Right lung (tissue), 10 donors: Measurements from ENCODE around the gene SEPTIN14. TPM values are rescaled to one million over a fixed set of nuclear protein-coding genes. Genes with fewer than 3 reads are reported as not detected.
"Not testable (repeated sequence)": the region's sequence is repeated elsewhere in the genome, so short reads cannot be mapped to it uniquely, and the experiment has no call there.

Experiments
- DNase-seq, 2 donors: peaks; one replicate each; pipeline ENCODE4 v3.0.0-alpha.2; 2013
- long read RNA-seq, 8 donors: transcript quantifications; one replicate each; lab custom pipeline, GENCODE V29; 2026
- polyA plus RNA-seq, 5 donors: library from polyadenylated mRNA; unstranded; fragments of 120-200 nt; gene quantifications; one replicate each; pipeline versions ENCODE4 v1.2.1 to v1.2.3, GENCODE V29; 2013; ENCODE audit warnings: inconsistent platforms in 1 of 5, low replicate concordance in 1 of 5; ENCODE audit not compliant: insufficient read length in 5 of 5, insufficient read depth in 1 of 5

Gene SEPTIN14
- polyA plus RNA-seq, result under 1 TPM; 0.38 to 0.75 (median 0.70) TPM
- long read RNA-seq, donor 1, result 0 reads
- long read RNA-seq, donor 2, result 0 reads
- long read RNA-seq, donor 3, result 0 reads
- long read RNA-seq, donor 4, result 0 reads
- long read RNA-seq, donor 5, result 0 reads
- long read RNA-seq, donor 6, result 0 reads
- long read RNA-seq, donor 7, result 0 reads
- long read RNA-seq, donor 8, result 0 reads

DNA sequence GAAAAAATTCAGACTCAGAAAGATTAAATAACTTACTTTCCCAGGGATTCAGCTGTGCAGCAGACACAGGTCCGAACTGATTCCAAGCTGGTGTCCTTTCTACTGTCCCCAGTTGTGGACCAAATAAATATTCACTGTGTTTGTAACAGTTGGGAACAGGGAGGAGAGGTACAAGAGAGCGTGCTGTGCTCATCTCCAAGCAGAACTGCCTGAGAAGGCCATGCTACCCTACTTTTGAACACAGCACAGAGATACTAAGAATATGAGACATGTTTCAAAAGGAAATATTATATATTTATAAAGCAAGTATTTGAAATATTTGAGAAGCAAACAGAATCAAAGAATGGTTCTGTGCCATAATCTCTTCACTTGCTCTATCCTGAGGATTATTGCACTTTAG, at the start of gene SEPTIN14:
Gene SEPTIN14, minus strand, starts transcription at position 101 of the 400 bp plus-strand sequence. CDS start 756 bp downstream, outside the sequence.
- not testable (repeated sequence) for DNase-seq

DNA sequence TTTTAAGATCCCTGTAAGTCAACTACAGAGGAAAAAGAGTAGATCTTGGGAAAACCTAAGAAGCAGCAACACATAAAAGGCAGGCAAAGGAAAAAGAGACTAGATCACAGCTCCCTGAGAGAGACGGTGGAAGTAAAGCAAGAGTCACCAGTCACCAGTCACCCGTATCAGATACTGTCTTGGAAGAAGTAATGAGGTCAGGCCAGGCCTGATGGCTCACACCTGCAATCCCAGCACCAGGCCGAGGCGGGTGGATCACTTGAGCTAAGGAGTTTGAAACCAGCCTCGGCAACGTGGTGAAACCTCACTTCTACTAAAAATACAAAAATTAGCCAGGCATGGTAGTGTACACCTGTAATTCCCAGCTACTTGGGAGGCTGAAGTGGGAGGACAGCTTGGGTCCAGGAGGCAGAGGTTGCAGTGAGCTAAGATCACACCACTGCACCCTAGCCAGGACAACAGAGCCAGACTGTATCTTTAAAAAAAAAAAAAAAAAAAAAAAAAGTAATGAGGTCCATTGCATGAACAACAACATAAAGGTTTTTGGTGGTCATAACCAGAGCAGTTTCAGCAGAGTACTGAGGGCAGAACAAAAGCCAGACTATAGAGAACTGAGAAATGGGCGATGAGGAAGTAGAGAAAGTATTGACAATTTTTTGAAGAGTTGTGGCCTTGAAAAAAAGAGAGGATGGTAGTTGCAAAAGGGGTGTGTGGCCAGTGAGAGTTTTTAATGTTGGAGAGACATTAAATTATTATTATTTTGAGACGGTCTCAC, 41.6 kb upstream of the SEPTIN14 start:
- no peak for DNase-seq

DNA sequence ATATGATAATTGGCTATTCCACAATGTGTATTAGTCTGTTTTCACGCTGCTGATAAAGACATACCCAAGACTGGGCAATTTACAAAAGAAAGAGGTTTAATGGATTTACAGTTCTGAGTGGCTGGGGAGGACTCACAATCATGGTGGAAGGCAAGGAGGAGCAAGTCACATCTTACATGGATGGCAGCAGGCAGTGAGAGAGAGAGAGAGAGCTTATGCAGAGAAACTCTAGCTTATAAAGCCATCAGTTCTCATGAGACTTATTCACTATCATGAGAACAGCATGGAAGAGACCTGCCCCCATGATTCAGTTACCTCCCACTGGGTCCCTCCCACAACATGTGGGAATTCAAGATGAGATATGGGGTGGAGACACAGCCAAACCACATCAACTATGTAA, 38.5 kb upstream of the SEPTIN14 start:
- DNase-seq, result not testable (repeated sequence)

DNA sequence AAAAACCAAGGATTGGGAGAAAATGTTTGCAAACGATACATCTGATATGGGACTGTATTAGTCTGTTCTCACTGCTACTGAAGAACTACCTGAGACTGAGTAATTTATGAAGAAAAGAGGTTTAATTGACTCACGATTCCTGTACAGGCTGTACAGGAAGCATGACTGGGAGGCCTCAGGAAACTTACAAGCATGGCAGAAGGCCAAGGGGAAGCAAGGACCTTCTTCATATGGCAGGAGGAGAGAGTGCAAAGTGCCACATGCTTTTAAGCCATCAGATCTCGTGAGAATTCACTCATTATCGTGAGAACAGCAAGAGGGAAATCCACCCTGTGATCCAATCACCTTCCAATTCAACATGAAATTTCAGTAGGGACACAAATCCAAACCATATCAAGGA, 35.7 kb upstream of the SEPTIN14 start:
- no peak for DNase-seq

DNA sequence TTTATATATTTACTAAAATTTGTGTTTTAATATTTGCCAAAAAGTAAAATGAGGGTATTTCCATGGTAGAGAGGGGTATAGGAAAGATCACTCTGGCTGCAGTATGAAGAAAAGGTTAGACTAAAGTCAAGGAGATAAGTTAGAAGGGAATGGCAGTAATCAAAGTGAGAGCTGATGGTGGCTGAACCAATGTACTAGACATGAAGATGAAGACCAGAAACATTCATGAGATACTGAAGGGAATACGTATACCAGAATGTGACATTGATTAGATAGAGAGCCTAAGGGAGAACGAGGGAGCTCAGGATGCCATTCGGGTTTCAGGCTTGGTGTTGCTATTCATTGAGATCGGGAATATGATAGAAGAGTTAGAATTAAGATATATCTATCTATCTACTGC, 32.5 kb upstream of the SEPTIN14 start:
- no peak for DNase-seq

DNA sequence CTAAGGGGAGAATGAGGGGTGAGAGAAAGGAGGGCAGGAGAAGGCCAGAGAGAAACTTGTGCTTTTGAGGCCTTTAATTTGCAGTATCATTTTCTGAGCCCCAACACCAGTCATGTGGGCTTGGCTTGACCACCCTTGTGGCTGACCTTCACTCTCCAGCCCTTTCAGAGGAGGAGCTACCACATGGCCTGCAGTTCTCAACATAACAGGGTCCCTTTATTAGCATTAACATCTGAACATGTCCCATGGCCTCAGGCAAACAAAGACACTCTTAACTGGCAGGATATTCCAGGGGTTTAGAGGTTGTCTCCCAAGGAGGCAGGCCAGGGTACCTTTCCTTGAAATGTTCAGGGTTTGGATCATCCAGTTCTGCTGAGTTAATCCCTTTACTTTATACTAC, 31.4 kb upstream of the SEPTIN14 start:
- DNase-seq, result no peak

DNA sequence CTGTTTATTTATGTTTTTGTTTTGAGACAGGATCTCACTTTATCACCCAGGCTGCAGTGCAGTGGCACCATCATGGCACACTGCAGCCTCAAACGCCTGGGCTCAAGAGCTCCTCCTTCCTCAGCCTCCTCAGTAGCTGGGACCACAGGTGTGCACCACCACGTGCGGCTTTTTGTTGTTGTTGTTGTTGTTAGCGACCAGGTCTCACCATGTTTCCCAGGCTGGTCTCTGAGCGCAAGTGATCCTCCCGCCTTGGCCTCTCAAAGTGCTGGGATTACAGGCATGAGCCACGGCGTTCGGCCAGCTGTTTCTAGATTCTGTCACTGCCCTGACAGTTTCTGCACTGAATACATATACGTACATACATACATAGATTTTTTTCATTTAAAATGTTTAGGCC, 25.8 kb upstream of the SEPTIN14 start:
- DNase-seq, result peak; percentile 5 to 8

DNA sequence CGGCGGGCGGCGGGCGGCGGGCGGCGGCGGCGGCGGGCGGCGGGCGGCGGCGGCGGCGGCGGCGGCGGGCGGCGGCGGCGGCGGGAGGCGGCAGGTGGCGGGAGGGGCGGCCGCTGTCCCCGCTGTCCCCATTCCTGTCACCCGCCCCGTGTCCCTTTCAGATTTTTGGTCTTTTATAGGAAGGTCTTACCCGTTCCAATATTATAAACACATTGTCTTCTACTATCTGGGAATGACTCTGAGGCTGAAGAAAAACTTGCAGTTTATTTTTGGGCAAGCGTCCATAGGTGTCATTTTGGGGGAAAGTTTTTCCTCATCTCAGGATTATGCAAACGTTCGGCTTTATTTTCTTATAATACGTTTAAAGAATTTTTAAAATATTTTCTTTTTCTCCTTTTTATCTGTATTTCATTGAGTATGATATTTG, 25.3 kb upstream of the SEPTIN14 start:
- peak; percentile 5 to 23 for DNase-seq

DNA sequence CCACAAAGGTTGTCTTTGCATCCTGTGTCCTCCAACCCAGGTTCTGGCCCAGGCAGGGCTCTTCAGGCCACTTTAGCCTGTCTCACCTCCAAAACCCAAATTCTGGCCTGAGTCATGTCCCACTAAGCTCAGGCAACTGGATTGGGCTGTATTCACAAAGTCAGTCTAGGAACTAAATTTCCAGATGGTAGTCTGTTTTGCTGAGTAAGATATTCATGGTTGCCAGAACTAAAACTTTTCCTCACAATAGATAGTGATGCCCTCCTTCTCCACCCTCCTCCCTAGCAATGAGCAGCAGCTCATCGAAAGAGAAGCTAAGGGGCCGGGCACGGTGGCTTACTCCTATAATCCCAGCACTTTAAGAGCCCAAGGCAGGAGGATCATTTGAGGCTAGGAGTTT, 21.8 kb upstream of the SEPTIN14 start:
- DNase-seq, result no peak

DNA sequence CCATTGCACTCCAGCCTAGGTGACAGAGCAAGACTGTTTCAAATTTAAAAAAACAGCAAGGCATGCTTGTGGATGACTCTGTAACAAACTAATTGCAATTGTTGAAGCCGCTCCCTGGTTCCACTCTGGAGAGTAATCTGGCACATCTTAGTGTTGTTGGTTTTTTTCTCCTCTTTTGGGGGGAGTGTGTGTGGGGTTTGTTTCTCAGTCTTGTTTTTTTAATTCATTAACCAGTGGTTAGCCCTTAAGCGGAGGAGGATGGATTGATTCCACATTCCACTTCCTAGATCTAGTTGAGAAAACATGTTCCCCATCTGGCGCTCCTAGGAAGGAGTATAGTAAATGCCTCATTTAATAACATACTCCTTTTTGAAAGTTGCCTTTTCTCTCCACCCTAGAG, 16.1 kb upstream of the SEPTIN14 start:
- no peak for DNase-seq

DNA sequence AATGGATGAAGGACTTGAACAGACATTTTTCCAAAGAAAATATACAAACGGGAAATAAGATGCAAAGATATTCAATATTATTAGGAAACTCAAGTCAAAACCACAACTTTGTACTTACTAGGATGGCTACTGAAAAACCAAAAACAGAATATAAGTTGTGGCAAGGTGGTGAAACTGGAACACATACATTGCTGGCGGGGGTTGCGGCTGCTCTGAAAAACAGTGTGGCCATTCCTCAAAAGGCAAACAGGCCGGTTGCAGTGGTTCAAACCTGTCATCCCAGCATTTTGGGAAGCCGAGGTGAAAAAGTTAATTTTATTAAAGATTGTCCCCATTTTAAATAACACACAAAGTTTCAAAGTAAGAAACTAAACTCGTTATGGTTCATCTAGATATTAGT, 14.8 kb upstream of the SEPTIN14 start:
- DNase-seq, result no peak

DNA sequence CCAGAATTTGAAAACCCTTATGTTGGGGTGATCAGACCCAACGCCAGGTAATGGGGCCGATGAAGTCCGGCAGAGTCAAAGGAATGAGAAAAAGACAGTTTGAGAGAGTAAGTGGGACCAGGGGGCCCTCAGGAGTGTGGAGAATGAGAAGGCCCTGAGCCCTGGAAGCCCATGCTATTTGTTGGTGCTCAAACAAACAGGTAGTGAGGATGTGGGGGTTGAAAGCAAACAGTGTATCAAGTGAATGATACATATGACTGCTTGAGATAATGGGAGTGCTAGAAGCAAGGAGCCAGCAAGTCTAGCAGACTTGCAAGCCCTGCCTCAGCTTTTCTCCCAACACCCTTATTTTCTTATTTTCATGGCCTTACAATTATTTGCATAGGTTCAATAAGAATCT, 11.2 kb upstream of the SEPTIN14 start:
- DNase-seq, result no peak

DNA sequence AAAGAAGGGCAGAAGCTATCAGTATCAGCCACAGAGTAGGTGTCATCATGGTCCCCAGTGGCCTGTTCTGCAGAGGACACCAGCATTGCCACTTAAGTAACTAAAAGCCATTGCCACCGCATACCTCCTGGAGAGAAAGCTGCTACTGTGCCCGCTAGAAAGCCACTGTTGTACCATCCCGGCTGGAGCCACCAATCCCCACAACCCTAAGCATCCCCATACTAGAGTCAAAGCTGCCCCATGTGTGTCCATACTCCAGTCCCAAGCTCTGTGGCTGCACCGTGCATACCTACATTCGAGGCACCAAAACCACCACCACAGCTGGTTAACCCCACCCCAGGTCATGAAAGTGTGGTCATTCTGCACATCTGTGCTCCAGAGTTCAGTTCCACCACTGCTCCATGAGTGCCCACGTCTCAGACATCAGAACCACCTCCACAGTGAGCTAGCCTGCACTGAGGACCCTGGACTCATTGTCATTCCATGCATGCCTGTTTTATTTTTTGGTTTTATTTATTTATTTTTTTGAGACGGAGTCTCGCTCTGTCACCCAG, 9.5 kb upstream of the SEPTIN14 start:
- no peak for DNase-seq

DNA sequence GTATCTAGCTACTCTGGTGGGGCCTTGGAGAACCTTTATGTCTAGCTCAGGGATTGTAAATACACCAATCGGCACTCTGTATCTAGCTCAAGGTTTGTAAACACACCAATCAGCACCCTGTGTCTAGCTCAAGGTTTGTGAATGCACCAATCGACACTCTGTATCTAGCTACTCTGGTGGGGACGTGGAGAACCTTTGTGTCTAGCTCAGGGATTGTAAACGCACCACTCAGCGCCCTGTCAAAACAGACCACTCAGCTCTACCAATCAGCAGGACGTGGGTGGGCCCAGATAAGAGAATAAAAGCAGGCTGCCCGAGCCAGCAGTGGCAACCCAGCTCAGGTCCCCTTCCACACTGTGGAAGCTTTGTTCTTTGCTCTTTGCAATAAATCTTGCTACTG, 6.4 kb upstream of the SEPTIN14 start:
- DNase-seq, result not testable (repeated sequence)

DNA sequence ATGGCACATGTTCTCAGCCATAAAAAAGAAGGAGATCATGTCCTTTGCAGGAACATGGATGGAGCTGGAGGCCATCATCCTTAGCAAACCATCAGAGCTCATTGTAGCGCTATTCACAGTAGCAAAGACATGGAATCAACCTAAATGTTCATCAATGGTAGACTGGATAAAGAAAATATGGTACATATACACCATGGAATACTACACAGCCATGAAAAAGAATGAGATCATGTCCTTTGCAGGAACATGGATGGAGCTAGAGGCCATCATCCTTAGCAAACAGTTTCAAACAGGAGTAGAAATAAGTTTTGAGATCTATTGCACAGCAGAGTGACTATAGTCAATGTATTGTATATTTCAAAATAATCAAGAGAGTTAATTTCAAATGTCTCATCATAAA, 17.4 kb downstream of the SEPTIN14 start:
- DNase-seq, result not testable (repeated sequence)

DNA sequence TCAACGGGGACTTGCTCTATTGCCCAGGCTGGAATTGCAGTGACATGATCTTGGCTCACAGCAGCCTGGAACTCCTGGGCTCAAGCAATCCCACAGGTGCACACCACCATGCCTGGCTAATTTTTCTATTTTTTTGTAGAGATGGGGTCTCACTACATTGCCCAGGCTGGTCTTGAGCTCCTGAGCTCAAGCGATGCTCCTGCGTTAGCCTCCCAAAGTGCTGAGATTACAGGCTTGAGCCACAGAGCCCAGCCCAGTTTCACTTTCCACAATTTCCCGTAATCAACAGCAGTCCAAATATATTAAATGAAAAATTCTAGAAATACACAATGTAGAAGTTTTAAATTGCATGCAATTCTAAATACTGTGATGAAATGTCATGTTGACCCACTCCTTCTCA, 24.0 kb downstream of the SEPTIN14 start:
- DNase-seq, result no peak

DNA sequence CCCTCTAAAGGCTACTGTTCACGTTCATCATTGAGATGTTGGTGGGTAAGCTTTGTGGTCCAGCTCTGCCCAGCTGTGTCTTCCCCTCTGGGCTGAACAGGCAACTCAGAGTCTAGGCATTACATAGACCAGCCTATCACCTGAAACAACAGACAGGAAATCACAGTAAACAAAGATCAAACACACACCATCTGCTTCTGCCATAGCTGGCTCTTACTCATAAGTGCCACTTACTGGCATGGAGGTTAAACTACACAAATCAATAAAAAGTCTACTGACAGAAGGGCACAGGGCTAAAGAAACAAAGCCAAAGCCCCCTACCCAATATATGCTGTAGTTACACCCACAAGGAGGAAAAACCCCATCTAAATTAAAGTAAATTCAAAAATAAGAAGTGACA, 35.0 kb downstream of the SEPTIN14 start:
- no peak for DNase-seq

DNA sequence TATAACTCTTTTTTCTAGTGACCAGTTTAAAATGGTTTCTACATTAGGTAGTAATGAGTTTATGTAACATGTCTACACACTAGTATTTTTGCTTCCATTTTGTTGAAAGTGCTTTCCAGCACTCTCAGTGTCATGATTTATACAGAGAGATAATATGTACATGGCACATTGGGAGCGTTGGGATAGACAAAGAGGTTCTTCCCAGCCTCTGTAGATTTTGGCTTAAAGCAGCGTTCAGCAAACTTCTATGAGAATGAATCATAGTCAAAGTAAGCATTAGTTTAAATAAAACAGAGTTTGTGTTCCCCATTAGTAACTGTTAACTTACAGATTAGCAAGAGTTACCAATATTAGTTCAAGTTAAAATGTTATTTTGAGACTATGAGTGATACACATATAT, 43.9 kb downstream of the SEPTIN14 start:
- no peak for DNase-seq

DNA sequence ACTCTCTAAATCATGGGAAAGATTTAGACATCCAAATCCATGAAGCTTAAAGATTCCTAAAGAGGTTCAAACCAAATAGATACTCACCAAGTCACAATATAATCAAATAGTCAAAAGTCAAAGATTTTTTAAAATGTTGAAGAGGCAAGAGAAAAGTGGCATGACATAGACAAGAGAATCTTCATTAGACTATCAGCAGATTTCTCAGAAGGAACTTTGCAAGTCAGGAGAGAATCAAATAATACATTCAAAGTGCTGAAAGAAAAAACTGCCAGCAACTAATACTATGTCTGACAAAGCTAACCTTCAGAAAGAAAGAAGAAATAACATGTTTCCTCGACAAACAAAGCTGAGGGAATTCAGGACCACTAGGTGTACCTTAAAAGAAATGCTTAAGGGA, 65.3 kb downstream of the SEPTIN14 start:
- not testable (repeated sequence) for DNase-seq

DNA sequence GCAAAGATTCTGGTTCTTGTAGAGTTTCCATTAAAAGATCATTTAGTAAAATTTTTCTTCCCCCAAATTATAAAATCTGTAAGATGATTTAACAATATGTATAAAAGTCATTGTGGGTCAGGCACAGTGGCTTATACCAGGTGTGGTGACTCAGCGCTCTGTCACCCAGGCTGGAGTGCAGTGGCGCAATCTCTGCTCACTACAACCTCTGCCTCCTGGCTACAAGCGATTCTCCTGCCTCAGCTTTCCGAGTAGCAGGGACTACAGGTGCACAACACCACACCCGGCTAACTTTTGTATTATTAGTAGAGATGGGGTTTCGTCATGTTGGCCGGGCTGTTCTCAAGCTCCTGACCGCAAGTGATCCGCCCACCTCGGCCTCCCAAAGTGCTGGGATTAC, 68.0 kb downstream of the SEPTIN14 start:
- no peak for DNase-seq

DNA sequence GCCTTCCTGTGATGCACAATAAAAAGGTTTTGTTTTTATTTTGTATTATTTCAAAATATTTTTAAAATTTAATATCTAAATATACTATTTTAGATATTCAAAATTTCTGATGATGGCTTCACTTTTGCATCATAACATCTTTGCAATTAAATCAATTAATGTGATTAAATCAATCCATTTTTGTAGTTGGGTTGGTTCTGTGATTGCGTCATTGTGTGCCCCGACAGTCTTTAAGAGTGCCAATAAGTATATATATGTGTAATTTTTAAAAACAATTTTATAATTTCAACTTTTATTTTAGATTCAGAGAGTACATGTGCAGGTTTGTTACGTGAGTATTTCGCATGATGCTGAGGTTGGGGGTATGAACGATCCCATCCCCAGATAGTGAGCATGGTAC, 70.5 kb downstream of the SEPTIN14 start:
- DNase-seq, result no peak

DNA sequence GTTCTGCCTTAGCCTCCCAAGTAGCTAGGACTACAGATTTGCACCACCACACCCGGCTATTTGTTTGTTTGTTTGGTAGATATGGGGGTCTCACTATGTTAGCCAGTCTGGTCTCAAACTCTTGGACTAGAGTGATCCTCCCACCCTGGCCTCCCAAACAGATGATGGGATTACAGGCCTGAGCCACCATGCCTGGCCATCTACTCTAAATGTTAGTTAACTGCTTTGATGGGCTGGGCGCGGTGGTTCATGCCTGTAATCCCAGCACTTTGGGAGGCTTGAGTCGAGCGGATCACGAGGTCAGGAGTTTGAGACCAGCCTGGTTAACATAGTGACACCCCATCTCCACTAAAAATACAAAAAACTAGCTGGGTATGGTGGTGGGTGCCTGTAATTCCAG, 74.8 kb downstream of the SEPTIN14 start:
- DNase-seq, result no peak

DNA sequence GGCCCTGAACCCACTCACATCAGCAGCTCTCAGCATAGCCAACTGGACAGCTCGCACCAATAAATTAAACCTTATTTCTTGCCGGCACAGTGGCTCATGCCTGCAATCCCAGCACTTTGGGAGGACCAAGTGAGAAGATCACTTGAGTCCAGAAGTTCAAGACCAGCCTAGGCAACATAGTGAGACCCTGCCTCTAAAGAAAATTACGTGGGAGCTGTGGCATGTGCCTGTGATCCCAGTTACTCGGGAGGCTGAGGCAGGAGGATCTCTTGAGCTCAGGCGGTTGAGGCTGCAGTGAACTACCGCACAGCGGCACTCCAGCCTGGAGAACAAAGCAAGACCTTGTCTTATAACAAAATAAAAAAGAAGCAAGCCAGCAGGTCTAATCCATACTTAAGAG, 75.7 kb downstream of the SEPTIN14 start:
- no peak for DNase-seq
